Lung (tissue), 12 donors: ENCODE data around the gene ASF1A. TPM values are rescaled to one million over a fixed set of nuclear protein-coding genes. Genes with fewer than 3 reads are reported as not detected.

Experiments used
- ATAC-seq: fragments of 200-7000 bp; cut with Tn5 transposase; one replicate; pipeline ENCODE4 v1.9.1; 2020; ENCODE audit warnings: moderate number of reproducible peaks; ENCODE audit not compliant: insufficient read depth, low FRiP score
- DNase-seq, 3 donors: peaks; one replicate each; pipeline ENCODE4 v3.0.0-alpha.2; 2013 to 2017
- H3K27ac ChIP-seq, 2 donors: one replicate each; pipeline ENCODE4 v1.5.1; 2013; ENCODE audit warnings: mild to moderate bottlenecking in 2 of 2, moderate library complexity in 2 of 2, control low read depth in 1 of 2, inconsistent platforms in 1 of 2, low read depth in 1 of 2, low read length in 1 of 2
- H3K27me3 ChIP-seq, 3 donors: one replicate each; pipeline ENCODE4 v1.5.1; 2013; ENCODE audit warnings: low read length in 2 of 3; ENCODE audit not compliant: control insufficient read depth in 3 of 3, insufficient read depth in 3 of 3
- H3K36me3 ChIP-seq, 4 donors: one replicate each; pipeline ENCODE4 v1.5.1; 2013; ENCODE audit warnings: low read length in 4 of 4, mild to moderate bottlenecking in 1 of 4, moderate library complexity in 1 of 4; ENCODE audit not compliant: control insufficient read depth in 4 of 4, insufficient read depth in 4 of 4
- H3K4me1 ChIP-seq, 5 donors: one replicate each; pipeline ENCODE4 v1.5.1; 2013; ENCODE audit warnings: low read length in 5 of 5, mild to moderate bottlenecking in 2 of 5, moderate library complexity in 1 of 5; ENCODE audit not compliant: control insufficient read depth in 5 of 5, insufficient read depth in 5 of 5
- H3K4me3 ChIP-seq: one replicate; pipeline ENCODE4 v1.5.1; 2013; ENCODE audit warnings: mild to moderate bottlenecking, control low read depth, moderate library complexity
- H3K9ac ChIP-seq, 2 donors: one replicate each; pipeline ENCODE4 v1.5.1; 2013; ENCODE audit warnings: low read length in 2 of 2, control low read depth in 1 of 2; ENCODE audit not compliant: insufficient read depth in 1 of 2
- H3K9me3 ChIP-seq, 4 donors: one replicate each; pipeline ENCODE4 v1.5.1; 2013; ENCODE audit warnings: low read length in 3 of 4, mild to moderate bottlenecking in 1 of 4, moderate library complexity in 1 of 4; ENCODE audit not compliant: control insufficient read depth in 4 of 4, insufficient read depth in 3 of 4
- CTCF ChIP-seq: IDR thresholded peaks from 2 replicates; pipeline ENCODE4 v1.5.1; 2012; ENCODE audit warnings: mild to moderate bottlenecking; ENCODE audit errors: control extremely low read depth, extremely low read depth
- WGBS, 2 donors: extraction: QIAGEN DNeasy Blood & Tissue Kit; methylation state at CpG; one replicate each; pipeline ENCODE4 v1.1.7; 2013; 5-methylcytosine and 5-hydroxymethylcytosine counted together
- polyA plus RNA-seq, 2 donors: library from polyadenylated mRNA; stranded (reverse); fragments of 200-250 nt; gene quantifications; one replicate each; pipeline ENCODE4 v1.2.1, GENCODE V29; 2013
- total RNA-seq, 2 donors: library from RNA; depleted of rRNA in 1 of 2; stranded (reverse); fragments of >200 nt in 1 of 2; gene quantifications; one replicate each; pipeline ENCODE4 v1.2.1, GENCODE V29; 2014 to 2021
- donor health status: control.
- donor health status: control.
- donor health status: Bipolar disorder and iron deficiency.
- donor health status: healthy.
- donor health status: DM: yes; HTN: yes; CAD: no.

ASF1A gene
- total and polyA plus RNA-seq, 4 donors: 8.9 to 32.9 (median 23.9) TPM

DNA sequence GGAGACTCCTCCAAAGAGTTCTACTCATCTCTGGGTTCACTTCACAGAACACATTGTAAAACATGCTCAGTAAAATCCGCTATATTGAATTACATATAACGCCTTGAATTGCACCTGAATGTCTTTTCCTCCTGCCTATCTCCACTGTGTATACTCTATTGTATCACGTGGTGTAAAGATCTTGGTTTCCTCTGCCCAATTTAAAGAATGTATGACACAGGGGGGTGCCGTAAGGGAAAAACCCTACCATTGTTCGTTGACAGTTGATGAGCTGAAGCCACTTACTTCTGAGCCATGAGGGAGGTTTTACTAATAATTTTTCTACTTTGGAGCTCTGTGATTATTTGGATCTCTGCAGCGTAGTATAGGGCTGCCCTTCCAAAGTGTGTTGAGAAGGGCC lies 6.0 kb downstream of the ASF1A start:
- no peak for TF ChIP-seq CTCF
- Histone ChIP-seq H3K36me3 (peaks cover 3 to 28% (median 16%) of the 10 kb centered on the region in 4 donors), H3K9ac (no peak overlapping the region), H3K27me3 (no peaks in the 10 kb centered on the region), H3K9me3 (no peaks in the 10 kb centered on the region), H3K4me1 (peaks cover 0 to 40% (median 18%) of the 10 kb centered on the region in 5 donors), H3K27ac (no peak overlapping the region), H3K4me3 (no peak overlapping the region)
- DNase-seq (no peak), ATAC-seq (no peak)
- 75 to 83% methylated on average over 6 of the region's 6 CpGs for WGBS, 2 donors

- H3K4me3 ChIP-seq: no peak overlapping the region
- H3K27me3 ChIP-seq: no peaks in the 10 kb centered on the region
- ATAC-seq (no peak), DNase-seq (no peak)
- peaks cover 3 to 43% (median 24%) of the 10 kb centered on the region in 4 donors for H3K36me3 ChIP-seq
- H3K27ac ChIP-seq: no peak overlapping the region
- TF ChIP-seq CTCF: no peak
- H3K9ac ChIP-seq: no peak overlapping the region
- peaks cover 0 to 18% (median 7%) of the 10 kb centered on the region in 5 donors for H3K4me1 ChIP-seq
- H3K9me3 ChIP-seq: no peaks in the 10 kb centered on the region
Observed at GRCh38 chr6:118902726-118903125, 8.8 kb downstream of the ASF1A start.

DNA sequence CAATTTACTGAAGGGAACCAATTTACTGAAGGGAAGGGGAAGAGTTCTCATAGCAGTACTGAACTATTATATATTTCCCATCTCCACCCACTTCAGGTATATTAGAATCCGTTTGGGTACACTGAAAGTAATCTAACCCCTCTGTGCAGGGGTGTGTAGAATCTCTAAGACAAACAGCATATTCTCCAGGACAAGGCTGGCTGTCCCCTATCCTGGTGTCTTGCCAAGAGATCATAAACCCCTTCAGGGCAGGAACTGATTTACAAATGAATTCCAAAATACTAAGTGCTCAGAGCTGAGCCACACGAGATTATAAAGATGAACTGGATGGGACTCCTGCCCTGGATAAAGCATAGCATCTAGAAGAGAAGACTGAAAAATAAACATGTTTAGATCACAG lies 9.2 kb downstream of the ASF1A start:
- no peaks in the 10 kb centered on the region for H3K9me3 ChIP-seq
- ATAC-seq (no peak), DNase-seq (no peak)
- no peak for TF ChIP-seq CTCF
- H3K27me3 ChIP-seq: no peaks in the 10 kb centered on the region
- 72 to 85% methylated on average over 2 of the region's 2 CpGs for WGBS, 2 donors
- H3K9ac ChIP-seq: no peak overlapping the region
- H3K4me3 ChIP-seq: no peak overlapping the region
- H3K4me1 ChIP-seq: peaks cover 0 to 16% (median 6%) of the 10 kb centered on the region in 5 donors
- H3K36me3 ChIP-seq: peaks cover 3 to 47% (median 24%) of the 10 kb centered on the region in 4 donors
- H3K27ac ChIP-seq: no peak overlapping the region

DNA sequence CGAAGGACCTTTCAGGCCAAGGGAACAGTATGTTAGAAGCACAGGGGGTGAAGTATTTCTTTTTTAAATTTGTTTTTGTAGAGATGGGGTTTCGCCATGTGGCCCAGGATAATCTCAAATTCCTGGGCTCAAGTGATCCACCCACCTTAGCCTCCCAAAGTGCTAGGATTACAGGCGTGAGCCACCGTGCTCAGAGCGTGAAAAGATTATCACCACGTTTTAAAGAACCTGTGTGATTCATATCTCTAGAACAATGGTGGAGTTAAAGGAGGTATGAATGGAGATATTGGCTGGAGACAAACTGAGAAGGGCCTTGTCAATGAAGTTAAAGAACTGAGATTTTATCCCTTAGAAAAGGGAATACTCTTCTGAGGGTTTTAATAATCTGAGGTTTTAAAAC lies 9.7 kb downstream of the ASF1A start:
- peaks cover 0 to 16% (median 6%) of the 10 kb centered on the region in 5 donors for H3K4me1 ChIP-seq
- H3K9ac ChIP-seq: no peak overlapping the region
- H3K27ac ChIP-seq: no peak overlapping the region
- H3K27me3 ChIP-seq: no peaks in the 10 kb centered on the region
- no peaks in the 10 kb centered on the region for H3K9me3 ChIP-seq
- no peak overlapping the region for H3K4me3 ChIP-seq
- ATAC-seq (no peak), DNase-seq (no peak)
- WGBS, 2 donors: 93% methylated on average over 6 of the region's 6 CpGs
- no peak for TF ChIP-seq CTCF
- peaks cover 3 to 52% (median 27%) of the 10 kb centered on the region in 4 donors for H3K36me3 ChIP-seq
